HCT116 (cell line): ENCODE measurements around the gene HOXB3. TPM values are rescaled to one million over a fixed set of nuclear protein-coding genes. Genes with fewer than 3 reads are reported as not detected.

ENCODE experiments used
- ATAC-seq: fragments of 200-7000 bp; cut with Tn5 transposase; 2 replicates; pipeline ENCODE4 v1.9.1; 2020; ENCODE audit warnings: mild to moderate bottlenecking, moderate library complexity
- BruUV-seq: library from RNA; stranded (reverse); fragments of 400-500 nt; replicated peaks from 2 replicates; lab custom pipeline; 2021; lab: Mats Ljungman, UMichigan
- CTCF ChIA-PET: fragments of 300-600 bp; sonication (Branson Sonifier 250); formaldehyde crosslinking; loops from one replicate; lab custom pipeline; 2021; ENCODE audit warnings: antibody characterized with exemption; lab: Charles Lee
- POLR2A ChIA-PET: fragments of 300-600, 350-600 bp; sonication (Branson Sonifier 250); formaldehyde crosslinking; loops from one replicate; lab custom pipeline; 2021; ENCODE audit warnings: antibody characterized with exemption; lab: Charles Lee
- RAD21 ChIA-PET, 2 experiments: fragments of 300-600 bp; sonication (Branson Sonifier 250); formaldehyde crosslinking; loops; one replicate each; lab custom pipeline; 2023; ENCODE audit warnings: low total read pairs in 2 of 2; ENCODE audit not compliant: uncharacterized antibody in 2 of 2, unreplicated experiment in 2 of 2, low non-redundant PET in 1 of 2; lab: Charles Lee
- DNase-seq: peaks from one replicate; pipeline ENCODE4 v3.0.0-alpha.2; 2010; ENCODE audit warnings: low read depth, low spot score
- H2AFZ ChIP-seq: fragments of 200-600 bp; shearing (Covaris generic), sonication (generic); 2 replicates; pipeline ENCODE4 v1.6.1; 2017; ENCODE audit warnings: low read depth, mixed run types, mixed read lengths, antibody characterized with exemption, low read length; ENCODE audit not compliant: poor library complexity, severe bottlenecking
- H3K27ac ChIP-seq: 2 replicates; pipeline ENCODE4 v1.5.1; 2012; ENCODE audit warnings: low read depth, low read length
- H3K27me3 ChIP-seq: fragments of 200-600 bp; sonication (generic); 2 replicates; pipeline ENCODE4 v1.6.1; 2016; ENCODE audit warnings: mixed run types, low read length, mixed read lengths; ENCODE audit not compliant: insufficient read depth
- H3K36me3 ChIP-seq, 2 experiments: fragments of 200-500 bp in 1 of 2; fragments of 200-600 bp in 1 of 2; sonication (Bioruptor generic) in 1 of 2; sonication (generic) in 1 of 2; 2 replicates each; pipeline versions ENCODE4 v1.5.1 to v1.6.1; 2014 to 2016; ENCODE audit warnings: low read length in 2 of 2, inconsistent platforms in 1 of 2, mixed read lengths in 1 of 2, mixed run types in 1 of 2; ENCODE audit not compliant: insufficient read depth in 2 of 2, control insufficient read depth in 1 of 2
- H3K4me1 ChIP-seq, 2 experiments: fragments of 200-600 bp in 1 of 2; sonication (generic) in 1 of 2; 2 replicates each; pipeline versions ENCODE4 v1.5.1 to v1.6.1; 2012 to 2017; ENCODE audit warnings: low read length in 2 of 2, inconsistent platforms in 1 of 2, mild to moderate bottlenecking in 1 of 2, mixed read lengths in 1 of 2, mixed run types in 1 of 2, moderate library complexity in 1 of 2; ENCODE audit not compliant: insufficient read depth in 2 of 2, control insufficient read depth in 1 of 2
- H3K4me2 ChIP-seq: fragments of 200-600 bp; sonication (generic); 2 replicates; pipeline ENCODE4 v1.6.1; 2017; ENCODE audit warnings: mixed run types, low read length, mixed read lengths
- H3K4me3 ChIP-seq, 2 experiments: fragments of 200-600 bp in 1 of 2; sonication (generic) in 1 of 2; replicated peaks in 1 of 2; 2 replicates each; pipeline ENCODE4 v1.5.1; 2011 to 2016; ENCODE audit warnings: low read length in 2 of 2, control low read depth in 1 of 2, low read depth in 1 of 2, mild to moderate bottlenecking in 1 of 2, mixed read lengths in 1 of 2, mixed run types in 1 of 2
- H3K79me2 ChIP-seq: fragments of 200-600 bp; sonication (generic); 2 replicates; pipeline ENCODE4 v1.6.1; 2017; ENCODE audit warnings: mild to moderate bottlenecking, mixed run types, low read length, moderate library complexity, mixed read lengths; ENCODE audit not compliant: insufficient read depth
- H3K9ac ChIP-seq: fragments of 200-600 bp; sonication (generic); 2 replicates; pipeline ENCODE4 v1.6.1; 2016; ENCODE audit warnings: low read length, mixed read lengths
- H3K9me2 ChIP-seq: fragments of 200-600 bp; sonication (generic), shearing (Covaris generic); 2 replicates; pipeline ENCODE4 v1.6.1; 2017; ENCODE audit warnings: mixed run types, mild to moderate bottlenecking, moderate library complexity; ENCODE audit not compliant: insufficient read depth
- H3K9me3 ChIP-seq, 2 experiments: fragments of 200-500 bp in 1 of 2; fragments of 200-600 bp in 1 of 2; sonication (Bioruptor generic) in 1 of 2; sonication (generic) in 1 of 2; 2 replicates each; pipeline ENCODE4 v1.6.1; 2014 to 2017; ENCODE audit warnings: low read length in 2 of 2, mixed read lengths in 2 of 2, inconsistent platforms in 1 of 2, low read depth in 1 of 2, mild to moderate bottlenecking in 1 of 2, mixed run types in 1 of 2, moderate library complexity in 1 of 2; ENCODE audit not compliant: control insufficient read depth in 1 of 2, insufficient read depth in 1 of 2
- H4K20me1 ChIP-seq: fragments of 200-600 bp; sonication (generic), shearing (Covaris generic); 2 replicates; pipeline ENCODE4 v1.6.1; 2017; ENCODE audit warnings: mixed run types, mild to moderate bottlenecking, moderate library complexity; ENCODE audit not compliant: insufficient read depth
- CEBPB ChIP-seq: IDR thresholded peaks from 2 replicates; pipeline ENCODE4 v1.6.1; 2012; ENCODE audit warnings: low read depth
- EGR1 ChIP-seq: IDR thresholded peaks from 2 replicates; pipeline ENCODE4 v1.6.1; 2012; ENCODE audit warnings: low read depth
- EZH2phosphoT487 ChIP-seq: fragments of 200-600 bp; IDR thresholded peaks from 2 replicates; pipeline ENCODE4 v1.6.1; 2018; ENCODE audit warnings: antibody characterized with exemption, borderline replicate concordance
- MAX ChIP-seq: IDR thresholded peaks from 2 replicates; pipeline ENCODE4 v1.6.1; 2012
- POLR2AphosphoS5 ChIP-seq: IDR thresholded peaks from 2 replicates; pipeline ENCODE4 v1.6.1; 2011; ENCODE audit warnings: mild to moderate bottlenecking, low read depth, low read length, moderate library complexity
- SIN3A ChIP-seq: IDR thresholded peaks from 2 replicates; pipeline ENCODE4 v1.6.1; 2012; ENCODE audit warnings: low read depth
- SP1 ChIP-seq: IDR thresholded peaks from 2 replicates; pipeline ENCODE4 v1.6.1; 2012; ENCODE audit warnings: low read depth
- SRF ChIP-seq: IDR thresholded peaks from 2 replicates; pipeline ENCODE4 v1.6.1; 2012; ENCODE audit warnings: low read depth
- TCF7L2 ChIP-seq: IDR thresholded peaks from 2 replicates; pipeline ENCODE4 v1.7.0; 2011; ENCODE audit warnings: borderline replicate concordance, inconsistent platforms; ENCODE audit not compliant: insufficient read depth, insufficient read length; ENCODE audit errors: extremely low read depth
- ZFX ChIP-seq: fragments of 450-650 bp; IDR thresholded peaks from 2 replicates; pipeline ENCODE4 v1.6.1; 2017
- intact Hi-C: fragments of 100-400 bp; cut with micrococcal nuclease; formaldehyde crosslinking; loops from 2 replicates; pipeline ENCODE4 v1.10.0; 2022
- total RNA-seq: library from RNA; stranded (reverse); gene quantifications from one replicate; pipeline ENCODE4 v1.2.1, GENCODE V29; 2021; ENCODE audit not compliant: unreplicated experiment

HOXB3 gene
- total RNA-seq, 1 experiment from 2014 or later: 19.8 TPM

- no peaks in the 10 kb centered on the region for H3K9me3 ChIP-seq
- H3K9ac ChIP-seq: no peak overlapping the region
- H3K4me1 ChIP-seq: peaks cover 0 to 10% of the 10 kb centered on the region in 2 experiments; a peak in 1 of 4 replicates
- no peak for DNase-seq
- no peak overlapping the region for H3K4me2 ChIP-seq
- peaks cover 83% of the 10 kb centered on the region for H3K79me2 ChIP-seq
- no peaks in the 10 kb centered on the region for H3K9me2 ChIP-seq
- no peak overlapping the region for H3K4me3 ChIP-seq
- no peaks in the 10 kb centered on the region for H3K27me3 ChIP-seq
- ChIA-PET RAD21 (no interaction called here), POLR2A (no interaction called here), CTCF (no interaction called here)
- BruUV-seq: no TSS peak
- intact Hi-C loops: no loop called here
- H3K36me3 ChIP-seq: no peaks in the 10 kb centered on the region; a peak in 1 of 4 replicates
- ATAC-seq: no peak
- H3K27ac ChIP-seq: no peak overlapping the region
- TF ChIP-seq SIN3A (no peak), CEBPB (no peak), SP1 (no peak), MAX (no peak), SRF (no peak), EGR1 (no peak), EZH2phosphoT487 (no peak), POLR2AphosphoS5 (no peak)
- no peaks in the 10 kb centered on the region for H4K20me1 ChIP-seq
- no peak overlapping the region for H2AFZ ChIP-seq
Measured at GRCh38 chr17:48575066-48575582, 14.9 kb downstream of the HOXB3 start.

GRCh38 chr17:48574505-48575065 is 15.5 kb downstream of the HOXB3 start:
- H3K9me2 ChIP-seq: no peaks in the 10 kb centered on the region
- RAD21 ChIA-PET: no interaction called here
- H3K9ac ChIP-seq: no peak overlapping the region
- DNase-seq (no peak), ATAC-seq (no peak)
- no peak overlapping the region for H3K27ac ChIP-seq
- peaks cover 82% of the 10 kb centered on the region for H3K79me2 ChIP-seq
- H3K4me1 ChIP-seq: peaks cover 0 to 10% of the 10 kb centered on the region in 2 experiments; a peak in 1 of 4 replicates
- BruUV-seq: no TSS peak
- H4K20me1 ChIP-seq: no peaks in the 10 kb centered on the region
- H3K4me2 ChIP-seq: no peak overlapping the region
- intact Hi-C loops: no loop called here
- POLR2A ChIA-PET: no interaction called here
- CTCF ChIA-PET: no interaction called here
- TF ChIP-seq EZH2phosphoT487 (no peak), SIN3A (no peak), EGR1 (no peak), ZFX (no peak), SRF (no peak), SP1 (no peak), TCF7L2 (no peak), POLR2AphosphoS5 (0 out of 2 replicates have a peak, but pooled peaks have one; percentile 17)
- TF ChIP-seq, all 23 proteins: peak for 1
- Histone ChIP-seq H3K27me3 (no peaks in the 10 kb centered on the region), H3K9me3 (no peaks in the 10 kb centered on the region), H3K4me3 (no peak overlapping the region), H2AFZ (no peak overlapping the region), H3K36me3 (no peaks in the 10 kb centered on the region; a peak in 1 of 4 replicates)
